Stimulated activated CD4-positive, alpha-beta T cell treated with anti-CD3 and anti-CD28 coated beads, Interleukin-2, amount 100 ng/mL, for 4 hours (primary cell): Measurements from ENCODE around the gene SH3RF2.

Source experiments
- DNase-seq: peaks from one replicate; pipeline ENCODE4 v3.0.0-alpha.2; 2020; ENCODE audit warnings: low read depth

The SH3RF2 gene

DNA sequence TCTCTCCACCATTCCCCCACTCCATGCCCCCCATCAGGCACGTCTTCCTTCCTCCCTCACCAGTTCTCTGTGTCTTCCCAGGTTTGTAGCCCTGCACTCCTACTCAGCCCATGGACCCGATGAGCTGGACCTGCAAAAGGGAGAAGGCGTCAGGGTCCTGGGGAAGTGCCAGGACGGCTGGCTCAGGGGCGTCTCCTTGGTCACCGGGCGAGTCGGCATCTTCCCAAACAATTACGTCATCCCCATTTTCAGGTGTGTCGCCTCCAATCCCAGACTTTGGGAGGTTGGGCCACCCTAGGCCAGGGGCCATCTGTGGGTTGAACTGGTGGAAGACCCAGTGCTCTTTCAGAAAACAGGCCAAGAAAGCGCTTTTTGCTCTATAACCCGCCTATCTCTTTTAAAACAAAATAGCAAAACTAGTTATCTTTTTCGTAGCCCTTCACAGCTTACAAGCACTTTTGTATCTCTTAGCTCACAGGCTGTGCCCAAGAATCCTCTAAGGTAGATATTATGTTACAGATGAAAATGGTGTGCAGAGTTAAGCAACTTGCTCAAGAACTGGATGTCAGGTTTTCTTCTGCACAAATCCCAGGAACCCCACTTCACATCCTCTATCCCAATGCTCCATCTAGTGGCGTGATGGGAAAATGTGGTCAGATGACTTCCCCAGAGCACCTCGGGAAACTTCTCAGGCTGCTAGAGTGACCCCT, 112.8 kb downstream of the SH3RF2 start:
- no peak for DNase-seq

DNA sequence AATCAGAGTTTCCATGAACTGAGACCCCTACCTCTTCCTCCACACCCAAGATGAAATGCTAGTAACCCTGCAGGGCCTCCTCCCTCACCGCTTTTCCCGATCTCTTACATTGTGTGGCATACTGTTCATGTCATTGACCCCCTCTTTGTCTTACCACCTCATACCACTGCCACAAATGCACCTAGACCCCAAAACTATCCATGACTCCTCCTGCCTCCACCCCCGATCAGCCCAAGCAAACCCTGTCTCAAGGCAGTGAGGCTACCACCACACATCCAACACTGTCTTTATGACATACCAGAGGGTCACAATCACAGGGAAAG, 113.3 kb downstream of the SH3RF2 start:
- DNase-seq: no peak

DNA sequence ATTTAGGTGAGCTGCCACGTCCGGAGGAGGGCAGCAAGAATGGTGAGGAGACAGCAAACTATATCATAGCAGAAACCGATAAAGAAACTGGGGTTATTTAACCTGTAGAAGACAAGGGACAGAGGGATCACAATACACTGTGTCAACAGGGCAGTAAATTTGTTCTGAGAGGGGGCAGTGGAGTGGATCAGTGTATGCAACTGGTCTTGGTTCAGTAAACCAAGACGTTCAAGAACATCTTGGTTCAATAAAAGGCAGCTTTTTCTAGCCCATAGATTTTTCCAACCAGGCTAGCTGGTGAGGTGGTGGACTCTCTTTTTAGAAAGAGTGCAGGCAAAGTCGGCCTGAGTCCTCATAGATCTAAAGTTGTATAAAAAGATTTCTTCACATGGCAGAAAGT, 113.7 kb downstream of the SH3RF2 start:
- DNase-seq: no peak

DNA sequence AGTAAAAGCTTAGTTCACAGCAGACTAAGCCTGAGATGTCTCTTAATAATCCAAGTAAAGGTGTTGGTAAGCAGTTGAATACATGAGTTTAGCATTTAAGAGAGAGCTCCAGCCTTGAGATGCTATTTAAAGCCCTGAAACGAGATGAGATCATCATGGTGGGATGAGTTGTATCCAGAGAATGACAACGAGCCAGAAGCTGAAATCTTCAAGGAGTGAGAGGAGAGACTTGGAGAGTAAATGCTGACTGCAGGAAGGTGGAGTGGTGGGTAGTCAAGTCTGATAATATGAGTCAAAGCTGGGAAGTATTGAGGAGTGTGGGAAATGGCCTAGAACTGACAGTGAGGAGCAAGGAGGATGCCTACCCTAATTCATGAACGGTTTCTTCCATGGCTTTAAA, 115.3 kb downstream of the SH3RF2 start:
- no peak for DNase-seq

DNA sequence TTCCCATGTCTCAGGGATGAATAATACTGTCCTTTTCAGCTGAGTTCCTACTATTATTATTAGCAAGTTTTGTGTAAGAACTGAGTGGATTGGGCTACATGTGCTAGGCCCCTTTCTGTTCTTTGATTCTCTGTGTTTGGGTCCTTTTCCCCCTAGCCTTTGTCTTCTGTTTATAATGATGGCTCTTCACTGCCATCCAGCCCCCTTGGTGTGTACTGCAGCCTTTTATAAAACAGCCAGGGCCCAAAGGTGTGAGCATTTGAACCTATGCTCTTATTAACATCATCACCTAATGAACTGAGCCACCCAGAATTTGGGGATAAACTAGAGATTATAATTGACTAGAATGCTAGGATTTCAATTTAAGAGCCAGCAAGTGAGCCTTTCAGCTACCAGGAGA, 116.4 kb downstream of the SH3RF2 start:
- no peak for DNase-seq

DNA sequence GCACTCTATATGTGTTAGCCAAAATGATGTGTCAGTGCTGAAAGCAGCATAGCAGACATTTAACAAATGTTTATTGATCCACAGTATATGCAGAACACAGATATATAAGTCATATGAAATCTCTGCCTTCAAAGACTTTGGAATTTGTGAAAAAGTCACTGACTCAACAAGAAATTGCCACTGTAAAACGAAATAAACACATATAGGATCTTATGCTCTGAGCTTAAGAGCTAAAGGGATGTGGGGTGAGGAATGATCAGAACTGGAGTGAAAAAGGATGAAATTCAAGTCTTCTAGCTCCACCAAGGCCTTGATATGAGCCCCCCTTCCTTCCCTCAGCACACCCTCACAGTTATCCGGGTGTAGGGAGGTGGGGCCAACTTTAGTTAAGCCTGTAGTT, 119.1 kb downstream of the SH3RF2 start:
- no peak for DNase-seq

DNA sequence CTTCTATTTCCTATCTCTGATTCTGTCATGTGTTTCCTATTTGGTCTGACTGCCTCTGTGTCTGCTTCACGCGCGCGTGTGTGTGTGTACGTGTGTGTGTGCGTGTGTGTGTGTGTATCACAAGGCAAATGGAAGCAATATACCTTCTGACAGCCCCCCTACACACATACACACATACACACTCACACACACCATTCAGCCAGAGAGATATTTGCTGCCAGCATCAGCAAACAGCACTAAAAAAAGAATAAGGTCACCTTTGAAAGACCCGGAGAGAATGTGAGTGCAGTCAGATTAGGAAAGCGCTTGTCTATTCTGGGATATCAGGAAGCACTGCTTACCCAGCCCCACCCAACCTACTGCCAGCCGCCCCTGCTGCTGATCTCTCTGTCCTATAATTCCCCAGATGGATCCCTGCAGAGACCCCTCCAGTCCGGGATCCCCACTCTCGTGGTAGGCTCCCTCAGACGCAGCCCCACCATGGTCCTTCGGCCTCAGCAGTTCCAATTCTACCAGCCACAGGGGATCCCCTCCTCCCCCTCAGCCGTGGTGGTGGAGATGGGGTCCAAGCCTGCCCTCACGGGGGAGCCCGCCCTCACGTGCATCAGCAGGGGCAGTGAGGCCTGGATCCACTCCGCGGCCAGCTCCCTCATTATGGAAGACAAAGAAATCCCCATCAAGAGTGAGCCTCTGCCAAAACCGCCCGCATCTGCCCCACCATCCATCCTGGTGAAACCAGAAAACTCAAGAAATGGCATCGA, 123.3 kb downstream of the SH3RF2 start:
- no peak for DNase-seq

DNA sequence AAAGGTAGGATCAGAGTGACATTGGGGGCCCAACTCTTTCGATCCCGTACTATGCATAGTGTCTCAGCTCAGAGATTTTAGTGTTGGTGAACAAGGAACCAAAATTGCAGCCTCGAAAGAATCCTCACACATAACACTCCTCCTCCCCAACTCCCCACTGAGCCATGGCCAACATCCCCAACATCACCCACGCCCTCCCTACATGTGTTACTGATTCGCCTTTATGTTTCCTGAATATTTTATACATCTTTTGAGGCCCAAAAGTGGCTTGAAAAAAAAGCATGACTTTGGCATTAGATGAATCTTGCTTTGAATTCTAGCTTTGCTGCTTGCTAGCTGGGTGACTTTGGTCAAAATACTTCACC, 123.8 kb downstream of the SH3RF2 start:
- no peak for DNase-seq

DNA sequence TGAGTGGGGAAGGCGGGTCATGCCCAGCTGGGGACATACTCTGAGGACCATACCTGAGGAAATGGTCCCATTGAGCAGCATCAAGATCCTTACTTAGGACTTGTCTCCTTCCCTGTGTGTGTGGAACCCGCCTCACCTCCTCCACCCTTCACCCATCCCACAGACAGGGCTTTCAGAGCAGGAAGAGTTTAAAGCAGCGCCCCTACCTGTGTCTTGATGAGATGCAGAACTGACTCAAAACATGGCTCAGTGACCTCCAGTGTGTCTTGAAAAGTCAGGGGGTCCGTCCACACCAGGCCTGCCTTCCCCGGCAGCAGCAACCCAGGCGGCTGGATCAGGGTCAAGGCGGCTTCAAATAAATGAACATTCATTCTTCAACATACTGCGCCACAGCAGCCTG, 130.6 kb downstream of the SH3RF2 start:
- DNase-seq: no peak

DNA sequence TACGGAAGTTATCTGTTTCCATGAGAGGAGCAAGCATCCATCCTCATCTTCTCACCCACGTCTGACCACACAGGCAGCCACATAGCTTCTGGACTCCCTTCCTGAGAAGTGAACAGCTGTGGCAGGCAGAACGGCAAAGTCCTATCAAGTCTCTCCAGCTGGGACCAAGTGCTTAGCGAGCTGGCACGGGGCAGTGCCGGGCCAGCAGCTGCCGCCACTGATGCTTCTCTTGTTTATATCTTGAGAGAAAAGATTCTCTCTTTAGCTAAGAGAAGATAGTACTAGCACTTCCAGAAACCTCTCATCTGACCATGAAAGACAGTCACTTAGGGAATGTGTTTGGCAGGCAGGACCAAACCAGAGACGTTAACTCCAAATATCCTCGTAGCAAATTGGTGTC, 131.8 kb downstream of the SH3RF2 start:
- DNase-seq: no peak

DNA sequence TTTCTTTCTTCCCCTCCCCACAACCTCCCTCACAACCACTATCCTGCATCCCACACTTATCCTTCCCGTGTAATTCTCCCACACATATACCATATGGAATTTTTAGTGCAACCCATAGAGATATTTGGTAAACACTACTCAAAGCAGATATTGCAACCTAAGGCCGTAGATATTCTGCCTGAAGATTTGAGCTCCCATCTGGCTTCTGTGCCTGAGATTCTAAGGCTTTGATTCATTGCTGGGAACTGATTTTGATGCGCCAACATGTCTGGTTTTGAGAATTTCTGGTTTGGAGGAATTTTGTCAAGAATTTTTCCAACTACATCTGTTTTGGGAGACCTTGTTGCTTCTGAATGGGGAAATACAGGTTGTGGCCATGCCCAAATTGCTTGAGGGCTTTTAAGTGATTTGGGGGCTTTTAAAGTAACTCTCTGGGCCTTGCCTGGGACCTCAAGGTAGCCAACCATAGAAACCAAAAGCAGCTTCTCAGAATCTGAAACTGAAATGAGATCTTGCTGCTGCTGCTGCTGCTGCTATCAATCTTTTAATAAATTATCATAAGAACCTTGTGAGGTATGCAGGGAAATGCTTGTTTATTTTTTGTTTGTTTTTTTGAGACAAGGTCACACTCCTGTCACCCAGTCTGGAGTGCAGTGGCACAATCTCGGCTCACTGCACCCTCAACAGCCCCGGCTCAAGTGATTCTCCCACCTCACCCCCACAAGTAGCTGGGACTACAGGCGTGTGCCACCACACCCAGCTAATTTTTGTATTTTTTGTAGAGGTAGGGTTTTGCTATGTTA, 132.8 kb downstream of the SH3RF2 start:
- DNase-seq: no peak

DNA sequence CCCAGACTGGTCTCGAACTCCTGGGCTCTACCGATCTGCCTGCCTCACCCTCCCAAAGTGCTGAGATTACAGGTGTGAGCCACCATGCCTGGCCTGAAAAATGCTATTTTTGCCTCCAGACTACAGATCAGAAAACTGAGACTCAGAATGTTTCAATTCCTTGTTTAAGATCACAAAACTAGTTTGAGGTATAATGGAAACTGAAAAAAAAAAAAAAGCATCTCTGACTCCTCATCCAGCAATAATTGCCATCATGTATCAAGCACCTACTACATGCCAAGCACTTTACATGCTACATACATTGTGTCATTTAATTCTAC, 133.4 kb downstream of the SH3RF2 start:
- no peak for DNase-seq

DNA sequence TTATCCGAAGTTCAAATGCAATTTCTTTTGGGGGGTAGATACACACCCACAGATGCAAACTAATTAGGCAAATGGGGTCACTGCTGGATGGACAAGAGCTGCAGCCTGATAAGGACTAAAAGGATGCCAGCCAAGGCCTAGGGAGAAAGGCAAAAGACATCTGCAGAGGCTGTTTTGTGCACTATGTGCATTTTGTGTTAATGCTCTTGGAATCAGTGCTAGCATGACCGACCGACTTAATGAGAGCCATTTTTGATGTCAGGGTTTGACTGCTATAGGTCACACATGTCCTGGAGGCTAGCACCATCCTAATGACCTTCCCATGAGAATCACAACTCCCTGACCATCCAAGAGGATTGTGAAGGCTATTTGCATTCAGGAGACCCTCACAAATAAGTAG, 134.4 kb downstream of the SH3RF2 start:
- no peak for DNase-seq

DNA sequence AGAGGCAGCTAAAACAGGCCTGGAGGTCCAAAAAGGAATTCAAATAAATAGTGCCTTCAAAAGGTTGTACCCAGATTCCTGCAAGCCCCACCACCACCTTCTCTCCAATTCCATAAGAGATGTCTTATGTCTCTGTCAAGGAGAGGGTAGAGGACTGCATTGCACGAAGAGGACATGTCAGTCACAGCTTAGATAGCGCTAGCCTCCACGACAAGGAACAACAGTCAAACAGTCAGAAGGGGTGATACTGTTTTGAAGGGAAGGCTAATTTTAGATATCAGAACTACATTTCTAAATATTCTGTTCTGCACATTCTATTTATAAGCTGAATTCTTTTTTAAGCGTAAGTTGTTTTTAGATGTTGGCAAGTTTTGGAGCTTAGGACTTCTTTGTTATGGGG, 134.8 kb downstream of the SH3RF2 start:
- DNase-seq: no peak

DNA sequence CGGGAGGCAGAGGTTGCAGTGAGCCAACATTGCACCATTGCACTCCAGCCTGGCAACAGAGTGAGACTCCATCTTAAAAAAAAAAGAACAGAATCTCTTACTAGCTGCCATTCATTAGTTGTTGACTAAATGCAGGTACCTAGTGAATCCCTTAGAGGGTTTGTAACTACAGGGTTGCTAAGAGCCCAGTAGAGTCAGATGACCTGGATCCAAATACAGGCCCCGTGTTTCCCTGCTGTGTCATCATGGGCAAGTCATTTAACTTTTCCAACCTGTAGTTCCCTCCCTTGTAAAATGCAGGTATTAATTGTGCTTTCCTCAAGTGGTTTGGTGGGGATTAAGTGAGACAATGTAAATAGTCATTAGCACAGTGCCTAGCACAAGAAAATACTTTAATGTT, 136.2 kb downstream of the SH3RF2 start:
- DNase-seq: no peak

DNA sequence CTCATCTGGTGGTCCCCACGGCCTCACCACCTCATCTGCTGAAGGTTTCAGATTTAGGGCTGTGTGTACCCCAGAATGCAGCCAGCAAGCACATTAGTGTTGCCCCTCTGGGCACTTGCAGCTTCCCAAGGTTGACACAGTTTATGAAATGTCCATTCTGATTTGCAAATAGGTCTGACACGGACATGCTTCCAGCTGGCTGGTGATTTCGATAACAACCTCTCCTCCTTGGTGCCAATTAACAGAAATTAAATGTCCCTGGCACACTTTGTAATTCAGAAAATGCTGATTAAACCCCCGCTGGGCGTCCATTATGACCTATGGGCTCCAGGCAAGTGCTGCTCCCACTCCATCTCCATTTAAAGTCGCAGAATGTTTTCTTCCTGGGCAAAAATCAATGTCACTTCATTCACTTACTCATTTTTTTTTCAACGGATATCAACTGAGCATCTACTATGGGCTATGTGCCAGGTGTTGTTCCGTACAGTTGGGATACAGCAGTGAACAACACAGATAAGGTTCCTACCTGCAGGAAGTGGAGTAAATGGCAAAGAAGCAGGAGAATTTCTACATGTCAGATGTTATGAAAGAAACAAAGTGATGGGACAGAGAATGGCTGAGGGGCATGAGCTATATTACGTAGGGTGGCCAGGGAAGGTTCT, 137.0 kb downstream of the SH3RF2 start:
- no peak for DNase-seq

DNA sequence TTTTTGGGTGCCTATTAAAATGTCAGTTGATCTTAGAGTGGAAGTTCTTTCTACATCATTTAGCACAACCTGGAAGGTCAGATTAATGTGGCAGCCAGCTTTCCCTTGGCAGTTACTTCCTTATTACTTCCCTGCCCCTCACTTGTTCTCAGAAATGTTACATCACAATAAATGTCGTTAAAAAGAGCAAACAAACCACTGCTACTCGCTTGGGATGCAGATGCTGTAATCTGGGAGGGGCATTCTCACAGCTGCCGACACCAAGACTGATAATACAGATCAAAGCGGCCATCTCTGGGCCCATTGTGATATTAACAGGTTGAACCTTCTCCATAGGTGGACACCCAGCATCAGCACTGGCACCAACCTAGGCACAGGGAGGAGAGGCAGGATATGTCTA, 139.7 kb downstream of the SH3RF2 start:
- no peak for DNase-seq

DNA sequence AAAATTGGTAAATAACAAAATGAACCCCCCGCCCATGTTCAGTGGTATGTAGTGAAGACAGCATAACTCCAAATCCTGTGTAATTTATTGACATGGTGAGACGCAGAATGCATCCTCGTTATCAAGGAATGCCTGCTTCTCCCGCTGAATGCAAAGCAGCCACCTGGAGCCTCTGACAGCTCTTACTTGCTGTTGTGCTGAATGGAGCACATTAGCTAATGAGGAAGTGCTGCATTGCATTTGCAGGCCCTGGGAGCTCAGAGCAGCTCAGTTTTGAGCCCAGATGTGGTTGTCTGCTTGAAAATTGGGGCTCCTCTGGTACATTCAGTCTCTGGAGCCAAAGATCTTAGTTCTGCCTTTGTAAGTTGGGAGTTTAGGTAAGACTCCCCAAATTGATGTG, 140.1 kb downstream of the SH3RF2 start:
- no peak for DNase-seq

DNA sequence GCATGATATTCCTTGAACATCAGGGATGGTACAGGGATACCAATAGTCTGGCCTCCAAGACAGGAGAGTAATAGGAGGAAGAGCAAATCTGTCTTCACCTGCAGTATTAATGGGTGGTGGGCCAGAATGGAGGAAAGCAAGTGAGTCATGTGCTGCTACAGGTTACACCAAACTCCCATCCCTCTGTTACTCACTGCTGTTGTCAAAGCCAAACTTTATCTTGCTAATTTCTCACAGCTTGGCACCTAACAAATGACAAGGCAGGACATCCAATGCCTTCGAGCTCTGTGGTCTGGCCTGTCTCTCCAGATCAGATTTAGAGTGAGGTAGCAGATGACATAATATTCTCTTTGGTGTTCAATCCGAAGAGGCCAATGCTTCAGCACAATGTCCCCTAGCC, 142.2 kb downstream of the SH3RF2 start:
- no peak for DNase-seq

DNA sequence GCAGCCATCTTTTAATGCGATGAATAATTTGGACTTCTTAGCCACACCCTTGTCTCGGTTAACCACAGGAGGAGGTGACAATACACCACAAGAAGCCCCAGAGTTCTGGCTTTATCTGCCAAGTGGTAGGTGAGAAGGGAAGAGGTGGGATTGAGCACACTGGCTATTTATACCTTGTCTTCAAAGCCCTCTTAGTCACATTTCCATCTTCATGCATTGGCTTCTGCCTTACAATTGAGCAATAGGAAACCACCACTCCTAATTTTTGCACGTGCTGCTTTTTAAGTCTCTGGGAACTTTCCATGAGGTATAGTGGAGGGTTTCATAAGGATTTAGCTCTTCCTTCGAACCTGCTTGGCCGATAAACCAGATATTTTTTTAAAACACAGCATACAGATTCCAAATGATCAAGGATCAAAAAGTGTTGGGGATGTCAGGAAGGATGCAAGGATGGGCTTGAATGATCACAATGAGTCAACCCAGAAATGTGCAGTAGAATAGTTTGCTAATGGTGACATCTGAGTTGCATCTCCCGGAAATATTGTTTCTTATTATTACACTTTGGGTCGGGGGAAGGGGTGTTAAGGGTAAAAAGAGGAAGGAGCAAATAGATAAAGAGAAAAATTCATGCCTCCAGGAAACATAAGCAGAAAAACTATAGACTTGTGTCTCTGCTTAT, 143.5 kb downstream of the SH3RF2 start:
- DNase-seq: no peak

DNA sequence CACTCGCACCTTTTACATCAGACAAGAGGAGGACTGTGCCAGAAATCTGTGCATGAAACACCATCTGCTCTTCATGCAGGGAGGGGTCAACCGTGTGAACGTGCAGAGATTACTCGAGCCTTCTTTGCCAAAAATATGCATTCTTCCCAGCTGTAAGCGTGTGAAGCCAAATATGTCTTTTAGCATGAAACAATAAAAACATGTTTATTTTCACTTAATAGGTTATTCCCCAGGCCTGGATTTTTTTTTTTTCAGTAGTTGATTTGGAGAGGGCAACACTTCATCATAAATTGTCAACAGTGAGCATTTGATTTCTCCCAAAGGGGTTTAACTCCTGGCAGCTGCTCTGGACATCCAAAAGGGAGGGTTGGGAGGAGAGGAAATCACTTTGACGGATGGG, 145.2 kb downstream of the SH3RF2 start:
- no peak for DNase-seq

DNA sequence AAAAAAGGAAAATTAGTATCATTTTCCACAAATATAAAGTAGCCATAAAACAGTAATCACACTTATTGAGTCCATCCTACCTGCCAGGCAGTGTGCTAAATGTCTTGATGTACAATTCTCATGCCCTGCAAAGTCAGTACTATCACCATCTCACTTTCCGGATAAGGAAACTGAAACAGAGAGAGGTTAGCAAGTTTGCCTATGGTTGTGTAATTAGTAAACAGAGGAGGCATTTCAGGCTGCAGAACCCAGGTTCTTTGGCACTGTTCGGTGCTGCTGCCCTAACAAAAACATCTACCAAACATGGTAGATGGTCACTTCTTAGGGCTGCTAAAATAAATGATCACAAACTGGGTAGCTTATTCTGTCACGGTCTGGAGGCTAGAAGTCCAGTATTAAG, 146.4 kb downstream of the SH3RF2 start:
- DNase-seq: no peak
